Left cardiac atrium (tissue), 4 donors: ENCODE results near the gene CCDC24. TPM values are rescaled to one million over a fixed set of nuclear protein-coding genes. Genes with fewer than 3 reads are reported as not detected.
A peak's percentile ranks its signal among the peaks of the same experiment; 100 is the strongest.

ENCODE experiments used
- ATAC-seq, 2 donors: fragments of 200-7000 bp; cut with Tn5 transposase; one replicate each; pipeline ENCODE4 v1.9.1; 2020; ENCODE audit warnings: mild to moderate bottlenecking in 2 of 2, moderate library complexity in 2 of 2
- DNase-seq: peaks from one replicate; pipeline ENCODE4 v3.0.0-alpha.2; 2020
- intact Hi-C, 2 donors: fragments of 100-400 bp; cut with DNase I; formaldehyde crosslinking; loops; one replicate each; pipeline versions ENCODE4 v1.14.1 to v1.15.1; 2022 to 2023
- total RNA-seq, 2 donors: library from RNA; stranded (reverse); fragmentation: NEBNext Ultra II Directional; extraction: Animal tissue kit (Norgen Biotek cat#: 25700); gene quantifications; one replicate each; pipeline ENCODE4 v1.2.1, GENCODE V29; 2021
- donor health status: DM: no; HTN: yes; CAD: no.
- donor health status: DM: no; HTN: yes; CAD: no; lungs with severe emphysema.
- donor health status: DM: yes; HTN: yes; CAD: no.
- donor health status: Dilated cardiomyopathy.

CCDC24 gene
- total RNA-seq, 2 donors from 2014 or later, result 1.8 to 2.2 TPM

- intact Hi-C loops, result no loop called here
- ATAC-seq, result peak; percentile 77 to 78
- peak; percentile 70 for DNase-seq
Observed at GRCh38 chr1:44015206-44015605, 23.8 kb downstream of the CCDC24 start.

DNA sequence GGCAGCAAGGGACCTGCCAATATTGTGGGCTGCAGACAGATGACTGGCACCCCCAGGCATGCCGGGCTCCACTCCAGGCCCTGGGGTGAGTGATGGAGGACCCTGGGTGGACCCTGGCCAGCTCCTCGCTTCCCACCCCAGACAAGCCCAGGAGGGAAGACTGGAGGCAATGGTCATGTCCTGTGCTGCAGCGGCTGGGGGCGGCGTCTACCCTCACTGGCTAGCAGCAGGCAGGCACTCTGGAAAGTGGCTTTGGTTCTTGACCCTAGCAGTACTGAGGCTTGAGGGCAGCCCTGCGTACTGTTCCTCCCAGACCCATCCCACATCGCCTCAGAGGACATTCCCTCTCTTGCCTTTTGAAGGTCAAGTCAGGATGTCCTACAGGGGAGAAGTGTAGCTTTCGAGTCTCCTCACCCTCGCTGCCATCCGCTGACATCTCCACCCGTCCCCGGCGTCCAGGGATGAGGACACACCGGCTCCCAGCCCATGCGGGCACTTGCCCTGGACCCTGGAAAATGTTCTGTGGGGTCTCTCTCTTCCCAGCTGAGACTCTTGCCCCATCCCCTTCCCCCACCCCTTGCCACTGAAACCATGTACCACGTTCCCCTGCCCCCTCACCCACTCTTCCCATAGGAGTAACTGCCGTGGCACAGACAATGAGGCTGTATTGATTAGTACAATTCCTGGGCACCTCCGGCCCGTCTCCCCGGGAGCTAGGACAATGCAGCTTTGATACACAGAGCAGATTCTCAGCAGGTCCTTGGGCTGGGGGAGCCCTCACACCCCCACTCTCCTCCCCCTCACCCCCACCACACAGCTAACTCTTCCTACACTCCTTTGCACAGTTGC is 24.9 kb downstream of the CCDC24 start:
- ATAC-seq, result no peak
- intact Hi-C loops, result no loop called here
- no peak for DNase-seq

DNA sequence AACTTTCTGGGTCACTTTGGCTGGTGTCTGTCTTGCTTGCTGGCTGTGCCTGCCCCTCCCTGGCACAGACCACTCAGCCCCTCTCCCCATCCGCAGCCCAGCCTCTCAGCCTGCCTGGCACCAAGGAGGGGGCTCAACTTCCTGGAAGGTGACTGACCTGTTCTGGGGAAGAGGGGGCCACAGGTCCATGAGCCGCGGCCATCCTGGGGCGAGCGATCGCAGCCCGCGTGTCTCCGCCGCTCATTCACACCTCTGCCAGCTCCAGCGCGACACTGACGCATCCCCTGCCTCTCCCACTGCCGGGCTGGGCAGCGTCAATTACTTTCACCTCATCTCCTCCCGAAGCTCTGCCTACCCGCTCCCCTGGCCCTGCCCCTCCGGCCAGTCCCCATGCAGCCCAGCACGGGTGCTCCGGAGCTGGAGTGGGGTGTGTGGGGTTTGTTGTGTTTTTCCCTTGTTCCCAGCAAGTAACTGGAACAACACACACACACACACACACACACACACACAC is 25.5 kb downstream of the CCDC24 start:
- ATAC-seq (no peak), DNase-seq (no peak)
- intact Hi-C loops, result no loop called here

GRCh38 chr1:44019466-44019948 is 28.1 kb downstream of the CCDC24 start:
- intact Hi-C loops, result no loop called here
- no peak for DNase-seq
- ATAC-seq, result no peak

DNA sequence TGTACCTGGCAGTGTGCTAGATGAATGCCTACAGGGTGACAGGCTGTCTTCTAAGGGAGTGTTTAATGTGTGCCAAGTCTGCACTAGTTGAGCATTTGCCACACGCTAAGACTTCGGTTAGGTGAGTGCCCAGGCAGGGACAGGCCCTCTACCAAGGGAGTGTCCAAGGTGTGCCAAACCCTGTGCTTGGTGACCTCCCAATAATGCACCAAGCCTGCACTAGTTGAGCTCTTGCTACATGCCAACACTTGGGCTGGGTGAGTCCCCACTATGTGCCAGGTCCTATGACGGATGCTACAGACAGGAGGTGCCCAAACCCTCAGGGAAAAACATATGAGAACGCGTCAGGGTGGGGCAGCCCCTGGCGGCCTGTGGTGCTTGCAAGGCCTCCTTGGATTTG is 29.1 kb downstream of the CCDC24 start:
- DNase-seq (no peak), ATAC-seq (no peak)
- intact Hi-C loops, result no loop called here

DNA sequence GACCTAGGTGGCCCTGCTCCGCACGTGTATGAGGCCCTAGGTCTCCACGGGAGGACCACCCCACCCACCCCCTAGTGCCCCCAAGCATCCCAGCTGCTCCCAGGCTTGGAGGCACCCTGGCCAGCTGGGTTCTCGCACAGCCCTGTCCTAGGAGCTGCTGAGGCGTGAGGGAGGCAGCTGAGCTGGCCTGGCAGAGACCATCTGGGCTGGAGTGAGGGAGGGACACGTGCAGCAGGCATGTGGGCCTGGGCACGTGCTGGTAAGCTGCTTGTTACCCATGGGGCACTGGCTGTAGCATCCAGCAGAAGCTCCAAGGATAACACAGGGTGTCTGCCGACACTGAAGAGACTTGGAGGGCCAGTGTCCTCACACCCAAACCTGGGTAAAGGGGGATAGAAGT is 29.8 kb downstream of the CCDC24 start:
- intact Hi-C loops, result no loop called here
- no peak for ATAC-seq
- DNase-seq, result no peak

DNA sequence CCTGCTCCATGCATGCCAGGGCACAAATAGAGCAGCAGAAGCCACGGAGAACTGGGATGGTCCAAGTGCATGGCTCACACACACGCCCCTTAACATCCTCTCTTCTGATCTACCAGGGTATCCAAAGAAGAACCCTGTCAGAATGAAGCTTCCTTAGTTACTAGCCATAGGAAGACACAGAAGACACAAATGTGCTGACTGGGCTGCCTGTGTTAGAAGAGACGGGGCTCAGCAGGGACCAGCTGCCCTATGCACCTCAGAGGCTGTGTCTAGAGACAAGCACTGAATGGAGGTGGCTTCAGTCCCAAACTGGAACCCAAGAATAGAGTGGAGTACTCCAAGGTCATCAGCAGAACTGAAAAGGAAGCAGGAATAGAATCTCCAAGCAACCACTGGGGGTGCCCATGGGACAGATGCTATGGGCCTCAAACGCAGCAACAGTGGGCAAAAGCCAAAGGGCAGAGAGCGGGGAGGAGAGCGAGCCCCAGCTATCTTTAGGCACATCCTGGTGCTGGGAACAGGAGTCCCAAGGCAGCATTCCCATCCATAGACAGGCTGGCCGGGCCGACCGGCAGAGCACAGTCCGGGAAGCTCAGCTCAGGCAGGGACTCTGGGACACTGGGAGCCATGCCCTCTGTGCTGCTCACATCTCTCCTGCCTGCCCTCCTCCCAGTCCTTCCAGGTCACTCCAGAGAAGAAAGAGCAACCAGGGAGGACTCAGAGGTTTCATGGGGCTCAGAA is 30.4 kb downstream of the CCDC24 start:
- DNase-seq, result no peak
- peak; percentile 27 to 32 for ATAC-seq
- intact Hi-C loops, result no loop called here

DNA sequence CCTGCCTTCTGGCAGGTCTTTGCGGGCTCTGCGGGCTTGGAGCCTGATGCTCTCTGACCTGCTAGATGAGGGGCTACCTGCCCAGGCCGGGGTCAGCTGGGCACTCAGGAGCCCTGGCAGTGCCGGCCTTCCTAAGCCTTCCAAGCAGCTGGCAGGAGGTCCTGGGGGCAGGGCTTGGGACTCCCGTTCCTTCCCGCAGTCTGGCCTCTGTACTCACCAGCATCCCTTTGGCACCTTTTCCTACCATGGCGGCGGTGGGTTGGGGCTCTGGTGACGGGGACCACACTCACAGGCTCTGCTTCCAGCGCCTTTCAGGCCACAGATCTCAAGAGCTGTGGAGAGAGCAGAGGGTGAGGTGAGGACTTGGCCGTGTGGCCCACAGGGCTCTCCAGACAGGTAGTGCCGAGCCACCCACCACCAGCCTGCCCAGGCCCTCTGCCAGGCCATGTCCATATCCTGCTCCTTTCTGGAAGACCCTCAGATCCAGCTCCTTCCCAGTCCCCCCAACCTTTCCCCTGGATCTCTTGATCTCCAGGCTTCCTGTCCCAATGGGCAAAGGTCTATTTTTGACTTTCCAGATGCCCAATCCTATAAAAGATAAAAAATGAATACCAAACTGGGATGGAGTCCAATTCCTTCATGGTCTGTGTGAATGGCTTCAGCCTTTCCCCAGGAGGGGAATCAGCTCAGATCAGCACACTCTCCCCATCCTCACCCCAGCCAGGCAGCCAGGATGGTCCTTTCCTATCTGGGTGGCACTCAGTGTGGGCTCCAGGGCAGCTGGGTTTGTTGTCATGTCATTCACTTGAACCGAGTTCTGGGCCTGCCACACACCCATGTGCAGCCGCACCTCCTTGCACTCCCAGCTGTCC is 32.9 kb downstream of the CCDC24 start:
- no peak for ATAC-seq
- intact Hi-C loops, result no loop called here
- DNase-seq, result no peak

DNA sequence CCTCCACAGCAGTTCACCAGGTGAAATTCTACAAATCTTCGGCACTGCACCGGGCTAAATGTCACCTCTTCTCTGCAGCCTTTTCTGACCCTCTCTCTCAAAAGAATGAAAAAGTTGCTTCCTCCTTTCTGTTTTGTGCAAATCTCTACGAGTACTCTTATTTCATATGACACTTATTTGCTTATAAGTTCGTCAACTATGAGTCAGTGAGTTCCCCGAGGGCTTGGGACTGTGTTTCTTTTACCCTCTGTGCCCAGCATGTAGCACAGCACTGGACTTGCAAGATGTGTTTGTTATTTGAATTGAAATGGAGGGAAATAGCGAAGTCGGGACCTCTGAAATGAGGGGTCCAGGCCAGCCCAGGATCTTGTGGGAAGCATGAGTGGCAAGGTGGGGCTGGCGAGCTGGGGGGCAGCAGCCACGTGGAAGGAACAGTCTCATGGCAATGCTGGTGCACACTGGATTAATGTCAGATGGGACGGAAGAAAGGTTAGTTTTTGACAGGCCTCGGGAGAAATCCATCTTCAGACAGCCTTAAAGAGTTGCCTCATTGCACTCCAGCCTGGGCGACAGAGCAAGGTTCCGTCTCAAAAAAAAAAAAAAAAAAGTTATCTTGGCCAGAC is 33.6 kb downstream of the CCDC24 start:
- ATAC-seq (no peak), DNase-seq (no peak)
- intact Hi-C loops, result no loop called here

- no peak for DNase-seq
- intact Hi-C loops, result no loop called here
Observed at GRCh38 chr1:44025816-44026215, 34.4 kb downstream of the CCDC24 start.

DNA sequence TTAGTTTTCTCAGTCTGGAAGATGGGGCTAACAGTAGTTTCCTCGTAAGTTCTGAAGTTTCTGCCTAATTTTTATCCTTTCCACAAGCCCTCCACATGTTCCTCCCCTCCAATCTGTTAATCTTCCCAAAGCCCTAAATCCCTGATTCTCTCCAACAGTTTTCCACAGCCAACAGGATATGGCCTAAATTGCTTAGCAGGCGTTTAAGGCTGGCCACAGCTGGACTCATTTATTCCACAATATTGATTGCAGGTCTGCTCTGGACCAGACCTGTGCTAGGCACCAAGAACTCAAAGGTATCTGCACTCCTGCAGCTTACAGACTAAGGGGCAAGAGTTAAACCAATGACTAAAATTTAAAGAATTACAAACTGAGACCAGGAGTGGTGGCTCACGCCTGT is 35.9 kb downstream of the CCDC24 start:
- ATAC-seq, result no peak
- intact Hi-C loops, result no loop called here
- no peak for DNase-seq

More at GRCh38 chr1:44025816-44026215, 34.4 kb downstream of the CCDC24 start:
- ATAC-seq, result no peak

DNA sequence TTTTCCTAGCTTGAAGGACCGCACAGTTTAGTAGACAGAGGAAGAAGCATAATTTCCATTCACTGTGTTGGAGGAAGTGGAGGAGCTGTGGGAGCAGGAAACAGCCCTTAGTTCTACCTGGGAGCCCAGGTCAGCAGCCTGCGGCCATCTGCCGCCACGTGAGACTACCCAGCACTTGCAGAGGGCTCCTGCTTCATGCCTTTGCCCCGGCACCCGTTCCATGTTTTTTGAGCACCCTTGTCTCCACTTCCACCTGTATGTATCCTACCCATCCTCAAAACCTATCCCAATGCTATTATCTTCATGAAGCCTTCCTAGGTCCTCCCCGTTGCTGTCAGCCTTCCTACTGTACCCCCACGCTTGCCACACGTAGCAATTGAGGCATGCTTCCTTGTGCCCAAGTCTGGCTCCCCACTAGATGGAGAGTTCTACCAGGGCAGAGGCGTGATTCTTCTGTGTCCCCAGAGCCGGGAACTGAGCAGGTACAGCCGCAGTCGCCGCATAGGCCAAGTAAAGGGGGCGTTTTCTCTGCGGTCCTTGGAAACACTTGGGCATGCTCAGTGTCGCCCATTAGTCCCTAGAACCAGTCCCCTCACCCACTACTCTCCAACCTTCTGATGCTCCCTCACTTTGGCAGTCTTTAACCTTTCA is 38.0 kb downstream of the CCDC24 start:
- DNase-seq, result no peak
- intact Hi-C loops, result no loop called here

DNA sequence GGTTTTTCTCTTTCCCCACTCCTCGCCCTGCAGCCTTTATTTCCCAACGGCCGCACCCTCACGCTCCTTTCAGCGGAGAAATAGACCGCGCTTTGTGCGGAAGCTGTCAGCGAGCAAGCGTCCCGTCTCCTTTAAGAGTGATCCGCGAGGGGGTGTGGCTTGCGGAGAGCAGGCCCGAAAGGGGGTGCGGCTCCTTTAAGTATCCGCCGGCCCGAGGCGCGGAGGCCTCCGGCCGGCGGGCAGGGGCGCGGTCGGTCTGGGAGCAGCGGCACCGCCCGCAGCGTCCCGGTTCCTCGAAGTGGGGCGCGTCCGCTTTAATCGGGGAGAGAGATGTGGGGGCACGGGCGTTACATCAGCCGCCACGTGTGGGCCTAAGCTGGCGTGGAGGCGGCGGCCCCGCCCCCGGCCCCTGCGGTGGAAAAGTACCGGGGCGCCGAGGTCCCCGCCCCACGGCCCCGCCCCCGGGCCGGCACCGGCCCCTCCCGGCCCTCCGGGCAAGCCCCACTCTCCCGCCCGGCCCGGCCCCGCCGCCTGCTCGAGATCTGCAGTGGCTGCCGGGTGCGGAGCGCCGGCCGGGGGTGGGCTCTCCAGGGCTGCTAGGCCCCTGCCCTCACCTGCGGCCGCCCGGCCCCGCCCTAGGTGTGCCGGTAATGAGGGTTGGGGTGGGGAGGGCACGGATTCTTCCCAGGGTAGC is 38.7 kb downstream of the CCDC24 start:
- ATAC-seq (peak; percentile 90 to 95), DNase-seq (peak; percentile 93)
- intact Hi-C loops, result no loop called here

More for the DNA sequence above, 38.0 kb downstream of the CCDC24 start:
- ATAC-seq, result peak; percentile 4 to 5

GRCh38 chr1:44030605-44031251 is 39.3 kb downstream of the CCDC24 start:
- intact Hi-C loops, result no loop called here
- DNase-seq (peak; percentile 60), ATAC-seq (peak; percentile 53 to 64)

- peak; percentile 67 for DNase-seq
- intact Hi-C loops, result no loop called here
- ATAC-seq, result peak; percentile 42 to 50
Observed at GRCh38 chr1:44031252-44032169, 40.1 kb downstream of the CCDC24 start, which contains the start of gene SLC6A9. SLC6A9 (minus strand) TSS chr1:44031462; CDS start chr1:44024277, 7,185 bp downstream.

- DNase-seq, result no peak
- no peak for ATAC-seq
- intact Hi-C loops, result no loop called here
Observed at GRCh38 chr1:44032170-44032790, 40.9 kb downstream of the CCDC24 start.
